ENCODE results near the gene WNT8B.

The WNT8B gene

GRCh38 chr10:100519311-100520051 is 56.7 kb downstream of the WNT8B start, which contains the start of gene SEC31B:
Gene SEC31B, minus strand, starts transcription at chr10:100519861. Its CDS starts 2,909 bp downstream, at chr10:100516952.
- DNase-seq: no peak

- DNase-seq: no peak
Measured at GRCh38 chr10:100520811-100521210, 58.0 kb downstream of the WNT8B start.

- no peak for DNase-seq
Measured at GRCh38 chr10:100522107-100522801, 59.4 kb downstream of the WNT8B start.

GRCh38 chr10:100522945-100523344 is 60.1 kb downstream of the WNT8B start:
- DNase-seq: no peak

- no peak for DNase-seq
Measured at GRCh38 chr10:100524206-100524605, 61.4 kb downstream of the WNT8B start.

GRCh38 chr10:100524638-100525037 is 61.8 kb downstream of the WNT8B start:
- DNase-seq: no peak

GRCh38 chr10:100528123-100528886 is 65.5 kb downstream of the WNT8B start:
- no peak for DNase-seq

- no peak for DNase-seq
Measured at GRCh38 chr10:100528921-100529474, 66.2 kb downstream of the WNT8B start.

- peak; percentile 77 for DNase-seq
Measured at GRCh38 chr10:100529475-100530298, 66.9 kb downstream of the WNT8B start, which contains the start of gene NDUFB8. Gene NDUFB8, minus strand, starts transcription at chr10:100529871. Its CDS starts 20 bp downstream, at chr10:100529851.

- no peak for DNase-seq
Measured at GRCh38 chr10:100531761-100532160, 69.0 kb downstream of the WNT8B start.
